Astrocyte of the spinal cord (primary cell): ENCODE data around the gene NLRP10.

Experiments
- DNase-seq: peaks from one replicate; pipeline ENCODE4 v3.0.0; 2011; ENCODE audit warnings: low read depth, low spot score
- H3K4me3 ChIP-seq: 2 replicates; pipeline ENCODE4 v1.5.1; 2011; ENCODE audit warnings: low read depth, mild to moderate bottlenecking, low read length, moderate library complexity
- CTCF ChIP-seq: IDR thresholded peaks from 2 replicates; pipeline ENCODE4 v1.5.1; 2012; ENCODE audit warnings: low read depth, mild to moderate bottlenecking, low read length, inconsistent platforms
- in situ Hi-C: cut with HindIII; loops from 2 replicates; pipeline ENCODE4 v1.10.0; 2017; ENCODE audit warnings: low sequenced_read_pairs

The NLRP10 gene

DNA sequence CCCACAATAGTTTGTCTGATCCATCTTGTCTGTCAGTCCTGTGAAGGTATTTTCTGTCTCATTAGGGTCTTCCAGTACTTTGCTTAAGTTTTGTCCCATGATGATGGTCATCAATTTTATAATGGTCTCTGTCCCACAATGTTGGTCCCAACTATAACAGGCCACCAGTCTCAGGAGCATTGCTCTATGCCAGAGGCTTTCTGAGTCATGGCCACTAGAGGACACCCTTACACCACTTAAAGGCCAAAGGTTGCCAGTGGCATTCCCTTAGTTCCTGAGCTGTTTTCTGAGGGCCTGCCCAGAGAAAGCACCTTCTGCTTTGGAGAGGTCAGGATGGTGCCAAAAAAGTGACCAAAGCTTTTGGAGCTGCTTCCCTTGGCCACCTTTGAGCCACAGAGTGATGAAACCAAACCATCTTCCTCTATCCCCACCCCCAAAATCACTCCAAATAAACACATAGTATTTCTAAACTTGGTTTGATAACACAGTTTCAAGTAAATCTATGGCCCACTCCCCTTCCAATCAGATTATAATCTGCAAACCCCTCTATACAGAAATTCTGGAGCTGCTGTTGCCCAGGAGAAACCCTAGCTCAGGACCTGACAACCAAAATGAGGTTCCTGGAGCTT, 41.2 kb upstream of the NLRP10 start:
- in situ Hi-C loops, result no loop called here
- peak; percentile 66 for DNase-seq
- TF ChIP-seq CTCF, result peak; percentile 93

GRCh38 chr11:8005556-8005955, 40.3 kb upstream of the NLRP10 start:
- no peak overlapping the region for H3K4me3 ChIP-seq
- DNase-seq, result no peak
- TF ChIP-seq CTCF, result no peak
- in situ Hi-C loops, result no loop called here

More for the DNA sequence above, 41.2 kb upstream of the NLRP10 start:
- H3K4me3 ChIP-seq, result no peak overlapping the region

DNA sequence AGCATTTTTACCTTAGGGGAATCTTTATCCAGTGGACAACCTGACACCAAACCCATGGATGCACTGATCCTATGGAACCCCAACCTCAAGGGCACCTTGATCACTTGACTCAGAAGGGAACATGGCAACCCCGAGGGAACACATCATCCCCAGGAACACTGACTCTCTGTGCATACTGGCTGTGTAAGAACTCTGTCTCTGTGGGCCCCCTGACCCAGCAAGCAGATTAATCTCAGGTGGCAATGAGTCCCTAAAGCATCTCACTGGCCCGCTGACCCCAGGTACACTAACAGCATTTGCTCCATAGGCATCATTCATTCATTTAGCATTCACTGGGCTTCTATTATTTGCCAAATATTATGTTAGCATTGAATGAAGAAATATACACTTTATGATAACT, 38.8 kb upstream of the NLRP10 start:
- no peak for DNase-seq
- H3K4me3 ChIP-seq, result no peak overlapping the region
- TF ChIP-seq CTCF, result no peak
- in situ Hi-C loops, result no loop called here

- no peak for DNase-seq
- H3K4me3 ChIP-seq, result no peak overlapping the region
- no peak for TF ChIP-seq CTCF
- in situ Hi-C loops, result no loop called here
Observed at GRCh38 chr11:8003187-8003586, 37.9 kb upstream of the NLRP10 start.

- DNase-seq, result no peak
- TF ChIP-seq CTCF, result no peak
- in situ Hi-C loops, result no loop called here
- H3K4me3 ChIP-seq, result no peak overlapping the region
Observed at GRCh38 chr11:8002676-8003075, 37.4 kb upstream of the NLRP10 start.

DNA sequence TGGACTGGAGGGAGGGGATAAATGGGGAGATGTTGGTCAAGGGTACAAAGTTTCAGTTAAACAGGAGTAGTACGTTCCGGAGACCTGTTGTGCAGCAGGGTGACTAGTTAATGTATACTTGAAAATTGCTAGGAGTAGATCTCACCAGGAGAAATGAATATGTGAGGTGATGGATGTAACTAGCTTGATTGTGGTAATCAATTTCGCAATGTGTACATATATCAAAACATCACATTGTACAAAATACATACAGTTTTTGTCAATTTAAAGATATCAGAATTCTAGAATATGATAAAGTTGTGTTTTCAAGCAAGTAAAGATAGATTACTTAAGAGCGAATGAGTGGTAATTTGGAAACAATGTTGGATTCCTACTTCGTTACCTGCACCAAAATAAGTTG, 35.1 kb upstream of the NLRP10 start:
- in situ Hi-C loops, result no loop called here
- no peak for DNase-seq

More for the DNA sequence above, 35.1 kb upstream of the NLRP10 start:
- no peak for TF ChIP-seq CTCF
- no peak overlapping the region for H3K4me3 ChIP-seq
